ENCODE results near the gene METAP1D.
"Not testable (repeated sequence)": the region's sequence is repeated elsewhere in the genome, so short reads cannot be mapped to it uniquely, and the experiment has no call there.

The METAP1D gene

GRCh38 chr2:172053486-172053885, 53.7 kb downstream of the METAP1D start:
- H2AFZ ChIP-seq: no peak overlapping the region
- no peak overlapping the region for H3K27ac ChIP-seq
- H3K36me3 ChIP-seq (ENCODE audit: control insufficient read depth, insufficient read depth, low read length): no peaks in the 10 kb centered on the region
- no peak overlapping the region for H3K4me2 ChIP-seq (ENCODE audit: low read length)
- no peaks in the 10 kb centered on the region for H3K27me3 ChIP-seq (ENCODE audit: control insufficient read depth, insufficient read depth, low read length)
- H3K79me2 ChIP-seq: no peaks in the 10 kb centered on the region
- no peak overlapping the region for H3K9ac ChIP-seq
- no peaks in the 10 kb centered on the region for H3K9me3 ChIP-seq (ENCODE audit: control insufficient read depth, low read length)
- no peaks in the 10 kb centered on the region for H3K4me1 ChIP-seq
- H3K4me3 ChIP-seq (ENCODE audit: low read depth, low read length): no peak overlapping the region
- no peak for TF ChIP-seq CTCF (IDR thresholded peaks at IDR 0.05)

- Histone ChIP-seq H3K36me3 (ENCODE audit: control insufficient read depth, insufficient read depth, low read length) (no peaks in the 10 kb centered on the region), H3K4me2 (ENCODE audit: low read length) (no peak overlapping the region), H3K4me1 (no peaks in the 10 kb centered on the region), H3K27ac (no peak overlapping the region), H3K9me3 (ENCODE audit: control insufficient read depth, low read length) (no peaks in the 10 kb centered on the region), H3K27me3 (ENCODE audit: control insufficient read depth, insufficient read depth, low read length) (no peaks in the 10 kb centered on the region), H3K79me2 (no peaks in the 10 kb centered on the region), H3K4me3 (ENCODE audit: low read depth, low read length) (no peak overlapping the region), H3K9ac (no peak overlapping the region), H2AFZ (no peak overlapping the region)
- no peak for TF ChIP-seq CTCF (IDR thresholded peaks at IDR 0.05)
Measured at GRCh38 chr2:172056293-172056692, 56.5 kb downstream of the METAP1D start.

GRCh38 chr2:172058660-172059059, 58.9 kb downstream of the METAP1D start:
- no peak for TF ChIP-seq CTCF (IDR thresholded peaks at IDR 0.05)
- no peaks in the 10 kb centered on the region for H3K79me2 ChIP-seq
- no peak overlapping the region for H3K27ac ChIP-seq
- no peaks in the 10 kb centered on the region for H3K36me3 ChIP-seq (ENCODE audit: control insufficient read depth, insufficient read depth, low read length)
- H3K9ac ChIP-seq: no peak overlapping the region
- no peak overlapping the region for H3K4me2 ChIP-seq (ENCODE audit: low read length)
- H2AFZ ChIP-seq: no peak overlapping the region
- H3K4me3 ChIP-seq (ENCODE audit: low read depth, low read length): no peak overlapping the region
- no peaks in the 10 kb centered on the region for H3K9me3 ChIP-seq (ENCODE audit: control insufficient read depth, low read length)
- no peaks in the 10 kb centered on the region for H3K27me3 ChIP-seq (ENCODE audit: control insufficient read depth, insufficient read depth, low read length)
- H3K4me1 ChIP-seq: no peaks in the 10 kb centered on the region

- not testable (repeated sequence) for H3K9me3 ChIP-seq (ENCODE audit: control insufficient read depth, low read length); H3K79me2 ChIP-seq; H3K4me2 ChIP-seq (ENCODE audit: low read length); H3K27me3 ChIP-seq (ENCODE audit: control insufficient read depth, insufficient read depth, low read length); H3K4me1 ChIP-seq; H2AFZ ChIP-seq; H3K4me3 ChIP-seq (ENCODE audit: low read depth, low read length); H3K27ac ChIP-seq; H3K36me3 ChIP-seq (ENCODE audit: control insufficient read depth, insufficient read depth, low read length); H3K9ac ChIP-seq
Measured at GRCh38 chr2:172060118-172060517, 60.4 kb downstream of the METAP1D start.

- no peaks in the 10 kb centered on the region for H3K36me3 ChIP-seq (ENCODE audit: control insufficient read depth, insufficient read depth, low read length)
- no peak overlapping the region for H3K4me2 ChIP-seq (ENCODE audit: low read length)
- no peak overlapping the region for H3K9ac ChIP-seq
- H3K79me2 ChIP-seq: no peaks in the 10 kb centered on the region
- no peaks in the 10 kb centered on the region for H3K27me3 ChIP-seq (ENCODE audit: control insufficient read depth, insufficient read depth, low read length)
- no peaks in the 10 kb centered on the region for H3K4me1 ChIP-seq
- no peak for TF ChIP-seq CTCF (IDR thresholded peaks at IDR 0.05)
- no peaks in the 10 kb centered on the region for H3K9me3 ChIP-seq (ENCODE audit: control insufficient read depth, low read length)
- H3K4me3 ChIP-seq (ENCODE audit: low read depth, low read length): no peak overlapping the region
- H3K27ac ChIP-seq: no peak overlapping the region
- no peak overlapping the region for H2AFZ ChIP-seq
Measured at GRCh38 chr2:172062402-172063004, 62.8 kb downstream of the METAP1D start.

All from parathyroid adenoma (tissue), 2 donors.